Measurements from ENCODE around the gene THG1L.
"Not testable (repeated sequence)": the region's sequence is repeated elsewhere in the genome, so short reads cannot be mapped to it uniquely, and the experiment has no call there.

Gene THG1L

DNA sequence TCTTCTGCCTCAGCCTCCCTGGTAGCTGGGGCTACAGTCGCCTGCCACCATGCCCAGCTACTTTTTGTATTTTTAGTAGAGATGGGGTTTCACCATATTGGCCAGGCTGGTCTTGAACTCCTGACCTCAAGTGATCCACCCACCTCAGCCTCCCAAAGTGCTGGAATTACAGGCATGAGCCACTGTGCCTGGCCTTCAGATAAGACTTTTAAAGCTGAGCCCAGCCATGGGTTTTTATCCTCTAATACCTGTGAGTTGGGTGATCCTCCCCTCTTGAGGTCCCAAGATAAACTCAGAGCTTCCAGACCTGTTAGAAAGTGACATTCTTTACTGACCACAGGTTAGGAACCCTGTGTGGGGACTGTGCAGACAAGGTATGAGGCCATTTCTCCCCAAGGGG is 3.4 kb upstream of the THG1L start:
- not testable (repeated sequence) for DNase-seq (ENCODE audit: low spot score)

DNA sequence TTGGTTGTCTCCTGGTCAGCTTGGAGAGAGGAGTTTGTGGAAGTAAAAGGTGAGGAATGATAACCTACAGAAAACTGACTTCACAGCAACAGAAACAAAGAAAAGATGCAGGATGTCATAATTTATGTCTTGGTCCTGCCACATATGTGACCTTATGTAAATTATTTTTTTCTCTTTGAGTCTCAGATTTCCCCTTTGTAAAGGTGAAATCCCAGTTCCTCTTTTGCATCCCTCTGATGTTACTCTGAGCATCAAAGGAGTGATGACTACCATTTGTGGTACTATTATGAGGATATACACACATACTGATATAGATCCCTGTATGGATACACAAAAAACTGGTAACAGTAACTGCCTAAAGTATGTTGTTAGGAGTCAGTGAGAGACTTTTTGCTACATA is 1.4 kb upstream of the THG1L start:
- no peak for DNase-seq (ENCODE audit: low spot score)

DNA sequence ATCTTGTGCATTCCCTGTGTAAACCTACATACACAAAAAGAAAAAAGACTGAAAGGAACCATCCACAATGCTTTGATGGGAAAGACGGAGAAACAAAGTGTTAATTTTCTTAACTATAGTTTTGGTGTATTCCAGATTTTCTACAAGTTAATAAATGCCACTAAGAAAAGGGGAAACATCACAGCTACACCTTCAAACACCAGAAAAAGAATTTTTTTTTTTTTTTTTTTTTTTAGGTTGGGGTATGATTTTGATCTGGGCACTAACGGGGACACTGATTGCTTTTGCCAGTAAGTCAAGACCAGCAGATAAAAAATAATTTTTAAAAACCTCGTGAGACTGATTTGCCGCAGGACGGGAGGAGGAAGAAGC is 334 bp upstream of the THG1L start:
- no peak for DNase-seq (ENCODE audit: low spot score)

DNA sequence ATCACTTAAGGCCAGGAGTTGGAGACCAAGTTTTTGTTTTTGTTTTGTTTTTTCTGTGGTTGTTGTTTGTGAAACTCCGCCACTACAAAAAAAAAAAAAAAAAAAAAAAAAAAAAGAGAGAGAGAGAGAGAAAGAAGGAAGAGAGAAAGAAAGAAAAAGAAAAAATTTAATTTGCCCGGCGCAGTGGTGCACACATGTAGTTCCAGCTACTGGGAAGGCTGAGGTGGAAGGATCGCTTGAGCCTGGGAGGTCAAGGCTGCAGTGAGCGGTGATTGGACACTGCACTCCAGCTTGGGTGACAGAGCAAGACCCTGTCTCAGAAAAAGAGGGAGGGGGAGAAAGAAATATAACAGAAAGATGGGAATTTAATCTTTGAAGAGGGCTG is 902 bp downstream of the THG1L start:
- DNase-seq (ENCODE audit: low spot score): no peak

DNA sequence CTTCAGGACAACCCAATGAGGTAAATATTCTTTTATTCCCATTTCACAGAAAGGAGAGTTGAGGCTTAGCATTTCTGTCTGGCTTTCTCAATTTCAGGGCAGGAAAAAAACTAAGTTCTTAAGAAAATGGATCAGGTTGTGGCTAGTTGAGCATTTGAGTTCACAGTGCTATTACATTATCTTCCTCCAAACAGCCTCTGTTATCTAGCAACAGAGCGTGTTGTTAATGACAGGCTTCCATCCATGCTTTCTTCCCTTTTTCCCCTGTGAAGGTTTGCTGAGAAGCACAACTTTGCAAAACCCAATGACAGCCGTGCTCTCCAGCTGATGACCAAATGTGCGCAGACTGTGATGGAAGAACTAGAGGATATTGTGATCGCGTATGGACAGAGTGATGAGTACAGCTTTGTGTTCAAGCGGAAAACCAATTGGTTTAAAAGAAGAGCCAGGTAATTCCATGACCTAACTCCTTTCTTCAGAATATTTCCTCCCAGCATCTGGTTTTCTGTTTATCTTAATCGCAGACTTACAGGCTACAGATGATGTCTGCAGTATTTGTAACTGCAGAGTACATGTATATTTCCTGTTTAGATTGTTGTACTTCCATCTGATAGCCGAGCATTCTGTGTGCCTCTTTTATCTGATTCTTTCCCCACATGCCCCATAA is 1.5 kb downstream of the THG1L start:
- DNase-seq (ENCODE audit: low spot score): no peak

DNA sequence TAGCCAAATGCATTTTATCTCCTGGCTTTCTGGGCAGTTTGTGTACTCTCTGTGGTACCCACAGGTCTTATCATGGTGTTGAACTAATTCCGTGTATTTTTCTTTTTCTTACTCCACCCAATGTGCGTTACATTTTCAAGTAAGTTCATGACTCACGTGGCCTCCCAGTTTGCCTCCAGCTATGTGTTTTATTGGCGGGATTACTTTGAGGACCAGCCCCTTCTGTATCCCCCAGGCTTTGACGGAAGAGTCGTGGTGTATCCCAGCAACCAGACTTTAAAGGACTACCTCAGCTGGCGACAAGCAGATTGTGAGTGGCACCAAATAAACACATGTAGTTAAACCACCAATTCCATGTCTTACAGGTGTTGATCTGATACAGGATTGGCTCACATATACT is 3.2 kb downstream of the THG1L start:
- DNase-seq (ENCODE audit: low spot score): no peak

DNA sequence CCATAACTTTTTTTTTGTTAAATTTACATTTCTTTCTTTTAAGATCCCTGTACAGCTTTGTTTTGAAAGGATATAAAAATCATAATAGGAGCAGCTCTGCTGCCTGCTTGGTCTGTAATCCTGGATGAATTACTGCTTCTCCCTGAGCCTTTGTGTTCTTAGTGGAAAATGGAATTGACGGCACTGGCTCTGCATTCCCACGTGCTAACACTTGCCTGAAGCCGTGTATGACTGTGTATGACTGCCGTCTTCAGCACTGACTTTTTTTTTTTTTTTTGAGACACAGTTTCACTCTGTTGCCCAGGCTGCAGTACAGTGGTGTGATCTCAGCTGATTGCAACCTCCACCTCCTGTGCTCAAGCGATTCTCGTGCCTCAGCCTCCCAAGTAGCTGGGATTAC is 4.8 kb downstream of the THG1L start:
- no peak for DNase-seq (ENCODE audit: low spot score)

DNA sequence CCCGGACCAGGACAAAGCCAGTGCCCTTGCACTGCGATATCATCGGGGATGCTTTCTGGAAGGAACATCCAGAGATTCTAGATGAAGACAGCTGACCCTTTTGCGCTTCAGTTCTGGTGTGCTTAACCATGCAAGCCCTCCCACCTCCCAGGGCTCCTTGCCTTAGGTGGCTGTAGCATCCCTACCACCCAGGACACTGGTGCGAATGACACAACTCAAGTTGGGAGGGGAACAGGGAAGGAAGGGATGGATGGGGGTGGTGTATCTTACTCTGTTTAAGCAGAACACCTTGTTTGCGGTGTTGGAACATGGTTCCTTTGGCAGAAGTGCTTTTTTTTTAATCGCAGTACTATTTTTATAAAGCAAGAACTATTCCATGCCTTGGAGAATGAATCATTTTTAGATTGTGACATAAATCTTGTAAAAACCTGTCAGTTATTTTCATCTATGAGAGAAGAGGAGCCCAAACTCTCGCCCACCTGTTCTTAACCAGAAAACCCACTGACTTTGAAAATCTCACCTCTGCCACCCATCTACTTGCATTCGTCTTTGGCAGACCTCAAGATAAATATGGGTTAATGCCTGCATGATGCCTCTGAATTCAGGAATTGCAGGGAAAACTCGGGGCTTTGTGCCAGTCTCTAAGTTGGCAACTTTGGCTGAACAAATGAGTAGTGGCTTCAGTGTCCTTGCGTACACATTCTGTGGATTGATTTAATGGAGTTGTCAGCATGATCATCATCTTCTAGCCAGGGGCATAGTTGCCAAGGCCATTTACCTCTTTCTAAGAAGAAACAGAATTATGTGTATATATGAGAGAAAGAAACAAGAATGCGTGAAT is 8.4 kb downstream of the THG1L start:
- DNase-seq (ENCODE audit: low spot score): no peak

DNA sequence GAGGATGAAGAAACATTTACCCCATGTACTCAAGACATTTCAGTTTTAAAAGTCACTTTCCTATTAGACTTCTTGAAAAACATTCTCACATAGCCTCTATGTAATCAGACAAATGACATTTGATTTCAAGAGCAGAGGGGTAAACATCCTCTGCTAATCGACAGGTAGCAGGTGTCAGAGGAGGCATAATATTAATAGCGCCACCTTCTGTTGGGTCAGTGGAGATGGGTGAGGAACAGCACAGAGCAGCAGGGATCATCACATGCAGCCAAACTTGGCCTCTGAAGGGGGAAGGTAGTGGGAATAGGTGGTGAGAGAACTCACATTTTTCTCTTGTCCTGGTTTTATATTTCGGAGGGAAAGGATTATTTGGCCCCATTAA is 9.0 kb downstream of the THG1L start:
- peak; percentile 73 for DNase-seq (ENCODE audit: low spot score)

DNA sequence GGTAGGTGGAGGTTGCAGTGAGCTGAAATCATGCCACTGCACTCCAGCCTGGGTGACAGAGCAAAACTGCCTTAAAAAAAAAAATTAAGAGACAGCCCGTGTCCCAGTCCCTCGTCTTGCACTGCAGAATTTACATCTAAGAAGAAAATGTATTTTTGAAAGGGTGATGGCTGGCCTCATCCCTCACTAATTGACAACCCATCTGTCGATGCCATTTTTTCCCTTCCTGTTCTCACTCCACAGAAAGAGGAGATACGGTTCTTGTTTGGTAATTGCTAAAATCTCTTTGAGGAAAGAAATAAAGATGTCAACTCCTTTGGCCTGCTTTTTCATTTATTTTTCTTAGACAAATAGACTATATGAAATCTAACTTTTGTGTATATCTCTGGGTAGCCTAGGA is 9.9 kb downstream of the THG1L start:
- no peak for DNase-seq (ENCODE audit: low spot score)

DNA sequence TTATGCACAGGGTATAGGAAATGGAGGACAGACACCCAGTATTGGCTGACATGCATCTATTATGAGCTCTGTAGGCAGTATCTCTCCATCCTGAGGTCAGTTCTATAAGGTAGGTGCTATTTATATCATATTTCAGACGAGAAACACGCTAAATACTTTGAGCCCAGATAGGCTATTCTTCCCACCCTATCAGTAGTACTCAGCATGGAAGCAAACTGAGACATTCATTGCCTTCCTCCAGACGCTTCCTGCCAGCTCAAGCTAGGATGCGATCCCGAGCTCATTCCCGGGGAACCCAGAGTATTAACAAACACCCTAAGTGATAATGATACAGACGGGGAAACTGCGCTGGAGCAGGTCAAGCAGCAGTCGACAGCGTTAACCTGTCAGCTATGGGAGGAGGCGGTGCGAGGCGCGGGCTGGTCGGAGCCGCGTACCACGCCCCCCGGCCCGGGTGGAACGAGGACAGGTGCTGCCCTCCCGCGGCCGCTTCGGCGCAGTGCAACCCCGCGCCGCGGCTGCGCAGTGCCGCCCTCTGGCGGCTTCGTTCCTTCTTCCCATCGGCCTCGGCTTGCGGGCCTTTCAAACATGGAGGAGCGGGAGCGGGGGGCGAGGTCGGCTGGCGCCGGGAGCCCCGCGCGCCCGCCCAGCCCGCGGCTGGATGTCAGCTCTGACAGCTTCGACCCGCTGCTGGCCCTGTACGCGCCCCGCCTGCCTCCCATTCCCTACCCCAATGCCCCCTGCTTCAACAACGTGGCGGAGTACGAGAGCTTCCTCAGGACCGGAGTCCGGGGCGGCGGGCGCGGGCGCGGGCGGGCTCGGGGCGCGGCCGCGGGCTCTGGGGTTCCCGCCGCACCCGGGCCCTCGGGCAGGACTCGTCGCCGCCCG is 12.2 kb downstream of the THG1L start, which contains the start of gene LSM11:
TSS of gene LSM11 (plus strand) at position 550 of the 888 bp plus-strand sequence. CDS start at position 589, 39 bp downstream.
- peak; percentile 89 for DNase-seq (ENCODE audit: low spot score)

DNA sequence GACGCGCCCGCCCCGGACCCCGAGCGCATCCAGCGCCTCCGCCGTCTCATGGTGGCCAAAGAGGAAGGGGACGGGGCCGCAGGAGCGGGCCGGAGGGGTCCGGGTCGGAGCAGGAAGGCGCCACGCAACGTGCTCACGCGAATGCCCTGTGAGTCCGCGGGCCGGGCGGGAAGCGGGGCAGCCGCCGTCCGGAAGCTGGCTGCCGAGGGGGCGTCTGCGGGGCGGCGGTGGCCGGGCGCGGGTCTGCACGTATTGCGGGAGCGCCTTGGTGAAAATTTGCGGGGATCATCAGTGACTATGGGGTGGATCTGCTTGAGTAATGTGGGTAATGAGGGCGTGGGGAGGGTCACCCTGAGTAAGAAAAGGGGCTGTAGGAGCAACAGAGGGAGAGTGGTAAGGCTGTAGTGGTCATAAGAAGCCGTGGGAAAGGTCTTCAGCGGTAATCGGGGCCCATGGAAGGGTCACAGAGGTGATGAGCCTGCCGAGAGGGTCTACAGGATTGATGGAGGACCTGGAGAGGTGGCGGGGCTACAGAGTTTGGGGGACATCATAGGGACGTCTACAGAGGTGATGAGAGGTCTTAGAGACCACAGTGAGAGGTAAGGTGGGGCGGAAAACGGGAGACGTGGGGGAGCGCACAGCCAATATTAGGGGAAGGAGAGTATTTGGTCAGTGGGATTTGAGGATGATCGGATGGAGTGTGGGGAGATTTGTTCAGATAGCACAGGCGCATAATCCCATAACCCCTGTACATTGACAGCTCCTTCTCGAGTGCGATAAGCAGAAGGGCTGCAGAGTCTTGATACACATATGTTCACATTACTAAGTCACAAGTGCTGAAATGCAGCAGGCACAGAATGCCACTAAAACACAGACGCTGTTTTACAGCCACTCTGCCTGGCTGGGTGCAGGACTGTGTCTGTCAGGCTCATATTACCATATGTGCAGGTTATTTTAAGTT is 13.1 kb downstream of the THG1L start:
- DNase-seq (ENCODE audit: low spot score): peak; percentile 18

DNA sequence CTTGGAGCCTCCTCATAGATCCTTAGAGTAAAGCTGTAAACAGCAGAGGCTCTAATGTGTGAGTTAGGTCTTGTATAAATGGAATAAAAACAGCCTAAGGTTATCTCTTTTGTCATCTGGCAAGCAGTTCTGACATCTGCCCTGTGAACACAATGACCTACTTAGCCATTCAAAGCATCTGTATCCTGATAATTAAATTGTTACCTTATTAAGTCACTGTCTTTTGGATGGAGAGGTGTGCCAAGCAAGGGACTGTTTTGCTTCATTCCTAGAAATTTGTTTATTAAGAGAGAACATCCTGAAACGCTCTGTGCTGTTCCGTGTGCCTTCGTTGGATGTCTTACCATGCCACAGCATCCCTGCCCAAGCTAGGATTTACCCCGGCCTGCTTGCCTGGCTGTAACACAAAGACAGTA is 13.8 kb downstream of the THG1L start:
- no peak for DNase-seq (ENCODE audit: low spot score)

DNA sequence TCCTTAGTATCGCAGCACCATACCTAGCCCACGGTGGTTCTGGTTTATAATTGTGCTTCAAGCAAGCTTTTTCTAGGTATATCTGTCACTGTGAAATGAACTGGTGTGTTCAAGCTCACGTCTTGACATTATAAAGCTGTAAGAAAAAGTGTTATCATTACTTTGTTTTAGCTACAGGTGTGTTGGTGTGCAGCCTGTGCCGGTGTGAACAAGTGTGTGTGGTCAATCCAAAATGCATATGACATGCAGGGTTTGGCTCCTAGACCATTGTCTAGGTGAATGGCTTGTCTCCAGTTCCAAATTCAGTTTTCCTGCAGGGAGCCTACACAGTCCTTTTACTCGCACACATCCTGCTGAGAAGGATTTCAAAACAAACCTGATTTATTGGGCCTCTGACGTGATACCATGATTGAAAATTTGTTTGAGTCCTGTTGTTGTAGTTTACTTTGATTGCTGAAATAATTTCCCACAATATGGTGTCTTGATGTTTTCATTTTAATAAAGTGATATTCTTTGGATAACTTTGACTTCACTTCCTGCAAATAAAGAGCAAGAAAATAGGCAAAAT is 16.0 kb downstream of the THG1L start:
- DNase-seq (ENCODE audit: low spot score): no peak

DNA sequence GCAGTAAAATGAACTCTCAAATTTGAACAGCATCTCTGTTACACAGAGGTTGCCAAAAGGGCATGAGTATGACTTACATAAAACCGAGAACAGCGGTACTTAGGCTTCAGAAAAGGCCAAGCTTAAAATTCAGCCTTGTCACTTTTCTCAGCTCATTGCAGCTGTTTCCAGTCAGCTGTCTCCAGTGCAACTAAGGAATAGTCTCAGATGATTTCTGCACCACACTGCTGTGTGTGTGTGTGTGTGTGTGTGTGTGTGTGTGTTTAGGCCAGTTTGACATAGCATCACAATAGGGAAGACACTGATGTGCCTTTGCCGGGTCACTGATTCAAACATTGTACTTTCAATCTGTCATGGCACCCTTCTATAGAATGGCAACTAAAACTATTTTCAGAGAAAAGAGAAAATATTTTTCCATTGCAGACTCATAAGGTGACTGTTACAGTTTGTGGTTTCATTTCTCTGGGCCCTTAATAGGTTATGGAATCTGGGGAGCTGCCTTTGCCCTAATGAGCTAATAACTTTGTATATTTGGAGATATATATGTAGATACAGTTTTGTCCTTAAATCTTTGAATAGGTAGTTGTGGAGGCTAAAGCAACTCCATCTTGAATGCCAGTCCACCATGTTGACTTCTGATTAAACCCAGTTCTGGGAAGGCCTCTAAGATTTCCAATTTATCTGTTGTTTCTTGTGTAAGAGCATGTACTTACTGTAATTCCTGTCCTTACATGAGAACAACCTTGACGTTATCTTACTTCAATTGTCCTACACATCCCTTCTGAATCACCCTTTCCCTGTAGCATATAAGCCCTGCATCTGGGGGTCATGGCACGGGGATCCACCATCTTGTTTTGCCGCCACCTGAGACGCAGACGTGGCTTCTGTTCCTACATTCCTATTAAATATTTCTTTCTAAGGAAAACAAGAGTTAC is 16.8 kb downstream of the THG1L start:
- DNase-seq (ENCODE audit: low spot score): no peak

DNA sequence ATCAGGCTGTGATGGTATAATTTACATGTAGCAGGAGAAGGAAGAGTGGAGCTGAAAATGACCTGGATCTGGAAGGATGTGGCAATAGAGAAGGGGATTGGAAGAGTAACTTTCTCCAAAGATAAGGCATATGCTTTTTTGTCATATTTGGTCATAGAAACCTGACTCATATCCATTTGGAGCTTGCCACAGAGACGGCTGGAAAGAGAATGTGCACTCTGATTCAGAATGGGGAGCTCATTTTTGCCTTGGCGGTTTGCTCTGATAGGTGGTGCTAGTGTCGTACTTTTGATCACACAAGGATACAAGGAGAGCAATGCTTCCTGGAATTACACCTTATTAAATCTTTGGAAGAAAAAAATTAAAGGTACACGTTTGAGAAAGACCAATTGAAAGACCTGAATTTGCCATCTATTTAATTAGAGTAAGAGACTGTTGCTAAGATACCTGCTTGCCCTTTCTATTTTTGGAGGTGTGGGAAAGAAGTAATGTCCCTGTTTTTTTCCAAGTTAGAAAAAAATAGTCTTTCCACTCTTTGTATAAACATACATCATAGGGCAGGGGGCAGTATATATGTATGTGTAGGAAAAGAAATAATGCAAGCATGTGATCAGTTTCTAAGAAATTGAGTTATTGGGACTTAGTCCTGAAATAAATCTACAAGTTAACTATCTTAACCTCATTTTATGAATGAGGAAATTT is 17.7 kb downstream of the THG1L start:
- no peak for DNase-seq (ENCODE audit: low spot score)

DNA sequence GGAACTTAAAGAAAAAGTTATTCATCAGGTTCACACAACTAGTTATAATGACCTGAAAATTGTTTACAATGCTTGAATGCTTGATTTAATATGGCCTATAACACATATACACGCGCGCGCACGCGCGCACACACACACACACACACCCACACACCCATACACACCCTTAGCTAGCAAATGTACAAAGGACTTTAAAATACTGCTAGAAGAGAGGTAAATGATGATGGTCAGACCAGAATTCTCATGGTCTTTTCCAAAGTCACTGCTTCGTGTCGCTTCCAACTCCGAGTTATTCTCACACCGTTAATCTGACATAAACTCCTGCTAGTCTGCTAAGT is 18.2 kb downstream of the THG1L start:
- no peak for DNase-seq (ENCODE audit: low spot score)

DNA sequence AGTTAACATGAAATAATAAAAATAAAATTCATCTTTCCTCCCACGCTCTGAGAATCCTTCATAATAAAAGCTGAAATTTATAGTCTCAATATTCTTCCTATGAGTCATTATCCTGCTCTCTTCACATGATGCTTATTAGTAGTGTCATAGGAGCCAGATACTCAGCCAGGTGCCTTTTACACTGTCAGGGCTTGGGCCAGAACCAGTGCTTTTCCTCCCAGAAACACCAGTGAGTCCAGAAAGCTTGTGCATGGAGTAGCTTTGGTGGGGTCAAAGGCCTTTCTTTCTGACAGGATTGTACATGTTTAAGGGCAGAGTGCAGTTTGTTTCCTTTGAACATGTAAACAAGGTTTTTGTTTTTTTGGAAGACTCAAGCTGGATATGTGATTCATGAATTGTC is 19.1 kb downstream of the THG1L start:
- DNase-seq (ENCODE audit: low spot score): no peak

DNA sequence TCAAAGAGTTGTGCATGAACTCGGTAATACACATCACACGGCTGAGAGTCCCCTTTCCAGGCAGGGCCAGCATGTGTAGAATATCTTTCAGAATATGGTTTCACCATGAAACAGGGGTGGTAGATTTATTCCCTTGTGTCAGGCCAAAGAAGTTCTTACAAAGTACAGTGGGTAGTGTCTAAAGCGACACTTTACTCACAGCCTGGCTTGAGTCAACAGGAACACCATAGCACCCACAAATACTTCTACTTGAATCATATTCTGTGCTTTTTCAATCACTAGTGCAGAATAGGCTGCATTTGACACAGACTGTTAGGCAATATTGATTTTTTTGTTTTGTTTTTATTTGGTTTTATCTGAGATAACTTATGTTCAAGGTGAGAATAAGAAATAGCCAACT is 24.9 kb downstream of the THG1L start:
- no peak for DNase-seq (ENCODE audit: low spot score)

DNA sequence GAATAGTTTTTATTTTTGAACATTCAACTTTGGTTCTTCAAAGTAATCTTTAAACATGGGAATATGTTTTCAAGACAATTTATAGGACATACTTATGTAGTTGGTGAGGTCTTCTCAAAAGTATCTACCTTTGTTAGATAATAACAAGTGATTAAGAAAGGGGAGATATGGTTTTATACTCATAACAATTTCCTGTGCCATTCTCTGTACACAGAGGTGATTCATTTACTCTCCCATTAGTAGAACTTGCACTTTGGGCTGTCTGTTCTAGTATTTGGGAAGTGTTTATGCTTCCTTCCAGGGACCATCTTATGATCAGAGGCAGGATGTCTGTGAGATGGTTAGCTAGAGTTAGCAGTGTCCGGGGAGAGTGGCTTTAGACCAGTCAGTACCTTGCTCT is 27.5 kb downstream of the THG1L start:
- no peak for DNase-seq (ENCODE audit: low spot score)

All from HuH-7 (cell line).